GM12891 (cell line): Measurements from ENCODE around the gene HOXD1.

Experiments used
- POLR2A ChIP-seq: IDR thresholded peaks from 2 replicates; pipeline ENCODE4 v1.6.1; 2011; ENCODE audit warnings: low read depth, low read length, control low read depth
- POLR2AphosphoS5 ChIP-seq: IDR thresholded peaks from 2 replicates; pipeline ENCODE4 v1.6.1; 2011; ENCODE audit warnings: low read depth, low read length, control low read depth

DNA sequence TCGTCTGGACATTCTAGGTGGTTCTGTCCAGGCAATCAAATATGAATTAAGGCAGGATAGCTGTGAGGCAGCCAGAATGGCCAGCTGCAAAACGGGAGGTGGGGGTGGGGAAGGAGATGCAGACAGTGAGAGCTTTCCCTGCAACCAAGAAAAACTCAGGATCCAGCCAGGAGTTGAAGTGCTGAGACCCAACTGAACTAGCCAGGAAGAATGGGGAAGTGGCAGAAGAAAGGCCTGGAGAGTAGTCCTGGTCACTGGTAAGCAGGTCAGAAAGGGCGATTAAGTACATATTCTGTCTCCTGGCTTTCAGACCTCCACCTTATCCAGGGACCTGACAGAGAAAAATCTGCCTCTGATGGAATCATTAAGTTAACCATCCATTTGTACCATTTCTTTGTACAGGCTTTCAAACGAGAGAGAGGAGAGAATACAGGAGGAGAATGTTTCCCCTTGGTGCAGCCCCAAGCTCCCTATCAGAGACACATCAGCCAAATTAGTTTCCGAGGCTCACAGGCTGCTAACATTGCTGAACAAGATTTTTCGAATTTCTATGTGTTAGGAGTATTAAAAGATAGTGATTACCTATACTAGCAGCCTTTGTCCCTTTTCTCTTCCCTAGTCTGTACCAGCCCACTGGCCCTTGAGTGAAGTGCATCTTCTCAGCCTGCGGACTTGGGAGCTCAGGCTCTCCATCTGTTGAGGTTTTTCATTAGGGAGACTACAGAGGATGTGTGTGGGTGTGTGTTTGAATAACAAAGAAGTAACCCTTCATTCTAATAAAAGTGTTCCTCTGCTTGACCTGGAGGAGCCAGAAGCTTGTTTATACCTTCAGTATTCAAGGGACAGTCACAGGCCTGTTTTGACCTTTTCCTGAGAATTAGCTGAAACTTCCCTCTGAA, 12.5 kb upstream of the HOXD1 start:
- TF ChIP-seq POLR2A (no peak), POLR2AphosphoS5 (no peak)
